Right atrium auricular region (tissue), 2 donors: ENCODE data around the gene ZFYVE28. TPM values are rescaled to one million over a fixed set of nuclear protein-coding genes. Genes with fewer than 3 reads are reported as not detected.
"Not testable (repeated sequence)": the region's sequence is repeated elsewhere in the genome, so short reads cannot be mapped to it uniquely, and the experiment has no call there.

Experiments
- DNase-seq: peaks from one replicate; pipeline ENCODE4 v3.0.0-alpha.2; 2019; ENCODE audit warnings: low spot score
- H3K27ac ChIP-seq, 2 donors: fragments of 200-600 bp; sonication (generic); 1 replicate in 1 of 2; 2 replicates in 1 of 2; pipeline ENCODE4 v1.5.1; 2016 to 2019
- H3K27me3 ChIP-seq, 2 donors: fragments of 200-600 bp; sonication (generic); one replicate each; pipeline versions ENCODE4 v1.5.1 to v1.6.0; 2017 to 2019
- H3K36me3 ChIP-seq: fragments of 200-600 bp; sonication (generic); one replicate; pipeline ENCODE4 v1.5.1; 2016
- H3K4me1 ChIP-seq, 2 donors: fragments of 200-600 bp; sonication (generic); one replicate each; pipeline versions ENCODE4 v1.5.1 to v1.6.0; 2017 to 2019
- H3K4me3 ChIP-seq, 2 donors: fragments of 200-600 bp; sonication (generic); 1 replicate in 1 of 2; 2 replicates in 1 of 2; pipeline ENCODE4 v1.5.1; 2017 to 2019; ENCODE audit warnings: mild to moderate bottlenecking in 1 of 2, moderate library complexity in 1 of 2
- H3K9me3 ChIP-seq, 2 donors: fragments of 200-600 bp; sonication (generic); one replicate each; pipeline ENCODE4 v1.5.1; 2019
- total RNA-seq, 2 donors: library from RNA; depleted of rRNA; stranded (reverse); fragments of >200 nt; gene quantifications; one replicate each; pipeline ENCODE4 v1.1.0, GENCODE V29; 2016
- TF ChIP-seq, protein P1 (sequence below), 2 donors: fragments of 200-600 bp; sonication (generic); IDR thresholded peaks; one replicate each; pipeline ENCODE4 v1.5.1; 2019; ENCODE audit warnings: antibody characterized with exemption in 2 of 2

ZFYVE28 gene
- 1 to 10 TPM; 3.4 to 6.0 TPM for total RNA-seq

DNA sequence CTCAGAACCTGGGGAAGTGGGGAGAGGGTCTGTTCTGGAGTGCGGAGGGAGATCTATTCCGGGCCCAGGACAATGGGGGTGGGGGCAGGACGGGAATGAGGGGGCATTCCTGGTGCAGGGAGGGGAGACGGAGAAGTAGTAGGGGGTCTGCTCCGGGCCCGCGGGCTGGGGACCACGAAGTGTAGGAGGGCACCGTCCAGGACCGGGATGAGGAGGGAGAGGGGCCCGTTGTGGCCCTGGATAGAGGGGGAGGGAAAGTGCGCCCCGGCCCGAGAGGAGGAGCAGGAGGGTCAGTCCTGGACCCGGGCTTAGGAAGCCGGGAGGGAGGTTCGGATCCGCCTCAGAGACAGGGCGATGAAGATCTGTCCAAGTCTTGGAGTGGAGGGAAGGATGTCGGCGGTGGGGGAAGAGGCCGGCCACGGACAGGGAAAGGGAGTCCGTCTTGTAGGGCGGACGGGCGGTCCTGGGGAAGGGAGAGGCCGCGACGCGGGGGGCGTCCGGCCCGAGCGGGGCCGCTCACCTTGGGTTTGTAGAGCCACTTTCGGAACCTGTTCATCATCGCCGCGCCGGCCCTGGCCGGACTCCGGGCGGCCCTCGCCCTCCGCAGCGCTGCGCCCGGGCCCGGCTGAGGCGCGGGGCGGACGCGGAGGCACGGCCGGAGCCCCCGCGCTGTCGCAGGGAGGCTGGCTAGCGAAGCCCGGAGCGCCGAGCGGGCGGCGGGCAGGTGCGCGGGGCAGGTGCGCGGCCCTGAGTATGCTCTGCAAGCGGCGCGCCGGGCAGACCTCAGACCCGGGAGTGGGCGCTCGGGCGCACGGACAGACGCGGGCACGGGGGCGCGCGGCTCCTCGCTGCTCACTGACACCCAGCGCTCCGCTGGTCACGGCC, at the start of gene ZFYVE28:
ZFYVE28 (minus strand) TSS at position 881 of the 885 bp plus-strand sequence; CDS start at position 559, 322 bp downstream.
- Histone ChIP-seq H3K9me3 (no peaks in the 10 kb centered on the region), H3K36me3 (no peaks in the 10 kb centered on the region), H3K4me1 (peaks cover 0 to 42% of the 10 kb centered on the region in 2 donors), H3K27me3 (no peaks in the 10 kb centered on the region), H3K27ac (peak within 1 kb of the TSS in 1 of 2 donors; percentile 48), H3K4me3 (peak within 1 kb of the TSS; percentile 65 to 66)
- TF ChIP-seq, protein P1, sequence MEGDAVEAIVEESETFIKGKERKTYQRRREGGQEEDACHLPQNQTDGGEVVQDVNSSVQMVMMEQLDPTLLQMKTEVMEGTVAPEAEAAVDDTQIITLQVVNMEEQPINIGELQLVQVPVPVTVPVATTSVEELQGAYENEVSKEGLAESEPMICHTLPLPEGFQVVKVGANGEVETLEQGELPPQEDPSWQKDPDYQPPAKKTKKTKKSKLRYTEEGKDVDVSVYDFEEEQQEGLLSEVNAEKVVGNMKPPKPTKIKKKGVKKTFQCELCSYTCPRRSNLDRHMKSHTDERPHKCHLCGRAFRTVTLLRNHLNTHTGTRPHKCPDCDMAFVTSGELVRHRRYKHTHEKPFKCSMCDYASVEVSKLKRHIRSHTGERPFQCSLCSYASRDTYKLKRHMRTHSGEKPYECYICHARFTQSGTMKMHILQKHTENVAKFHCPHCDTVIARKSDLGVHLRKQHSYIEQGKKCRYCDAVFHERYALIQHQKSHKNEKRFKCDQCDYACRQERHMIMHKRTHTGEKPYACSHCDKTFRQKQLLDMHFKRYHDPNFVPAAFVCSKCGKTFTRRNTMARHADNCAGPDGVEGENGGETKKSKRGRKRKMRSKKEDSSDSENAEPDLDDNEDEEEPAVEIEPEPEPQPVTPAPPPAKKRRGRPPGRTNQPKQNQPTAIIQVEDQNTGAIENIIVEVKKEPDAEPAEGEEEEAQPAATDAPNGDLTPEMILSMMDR (IDR thresholded peaks at IDR 0.05) = no peak
- no peak for DNase-seq

DNA sequence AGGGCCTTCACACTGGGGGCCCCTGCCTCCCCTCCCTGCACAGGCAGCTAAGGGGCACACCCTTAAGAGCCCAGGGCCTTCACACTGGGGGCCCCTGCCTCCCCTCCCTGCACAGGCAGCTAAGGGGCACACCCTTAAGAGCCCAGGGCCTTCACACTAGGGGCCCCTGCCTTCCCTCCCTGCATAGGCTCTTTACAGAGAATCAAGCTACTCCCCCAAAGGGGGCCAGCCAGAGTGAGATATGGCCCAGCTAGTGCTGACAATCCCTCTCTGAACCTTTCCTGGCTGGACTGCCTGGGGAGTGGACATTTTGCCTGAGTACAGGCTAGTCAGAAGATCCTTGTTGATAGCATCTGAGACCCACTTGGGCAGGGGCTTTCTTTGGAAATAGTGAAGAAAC, 47.1 kb upstream of the ZFYVE28 start:
- not testable (repeated sequence) for DNase-seq, H3K9me3 ChIP-seq, H3K27me3 ChIP-seq, H3K27ac ChIP-seq, H3K36me3 ChIP-seq, H3K4me3 ChIP-seq
- H3K4me1 ChIP-seq = peaks cover 0 to 31% of the 10 kb centered on the region in 2 donors

DNA sequence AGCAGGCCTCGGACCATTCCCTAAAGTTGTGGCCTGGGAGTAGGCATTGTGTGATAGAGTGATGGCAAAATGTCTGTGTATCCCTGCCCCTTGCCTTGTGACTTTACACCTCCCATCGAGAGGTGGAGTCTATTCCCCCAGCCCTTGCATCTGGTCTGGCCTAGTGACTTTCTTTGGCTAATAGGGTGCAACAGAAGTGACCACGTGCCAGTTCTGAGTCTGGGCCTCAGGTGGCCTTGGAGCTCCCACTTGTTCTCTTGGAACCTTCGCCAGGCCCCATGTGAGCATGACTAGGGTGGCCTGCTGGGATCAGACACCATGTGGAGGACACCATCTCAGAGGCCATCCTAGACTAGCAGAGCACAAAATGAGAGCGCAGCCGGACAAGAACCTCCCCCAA, 46.6 kb upstream of the ZFYVE28 start:
- Histone ChIP-seq H3K4me3 (no peak overlapping the region), H3K27ac (no peak overlapping the region), H3K27me3 (no peaks in the 10 kb centered on the region), H3K9me3 (no peaks in the 10 kb centered on the region), H3K4me1 (peaks cover 0 to 26% of the 10 kb centered on the region in 2 donors), H3K36me3 (no peaks in the 10 kb centered on the region)
- TF ChIP-seq, protein P1 (IDR thresholded peaks at IDR 0.05) = no peak
- DNase-seq = no peak

DNA sequence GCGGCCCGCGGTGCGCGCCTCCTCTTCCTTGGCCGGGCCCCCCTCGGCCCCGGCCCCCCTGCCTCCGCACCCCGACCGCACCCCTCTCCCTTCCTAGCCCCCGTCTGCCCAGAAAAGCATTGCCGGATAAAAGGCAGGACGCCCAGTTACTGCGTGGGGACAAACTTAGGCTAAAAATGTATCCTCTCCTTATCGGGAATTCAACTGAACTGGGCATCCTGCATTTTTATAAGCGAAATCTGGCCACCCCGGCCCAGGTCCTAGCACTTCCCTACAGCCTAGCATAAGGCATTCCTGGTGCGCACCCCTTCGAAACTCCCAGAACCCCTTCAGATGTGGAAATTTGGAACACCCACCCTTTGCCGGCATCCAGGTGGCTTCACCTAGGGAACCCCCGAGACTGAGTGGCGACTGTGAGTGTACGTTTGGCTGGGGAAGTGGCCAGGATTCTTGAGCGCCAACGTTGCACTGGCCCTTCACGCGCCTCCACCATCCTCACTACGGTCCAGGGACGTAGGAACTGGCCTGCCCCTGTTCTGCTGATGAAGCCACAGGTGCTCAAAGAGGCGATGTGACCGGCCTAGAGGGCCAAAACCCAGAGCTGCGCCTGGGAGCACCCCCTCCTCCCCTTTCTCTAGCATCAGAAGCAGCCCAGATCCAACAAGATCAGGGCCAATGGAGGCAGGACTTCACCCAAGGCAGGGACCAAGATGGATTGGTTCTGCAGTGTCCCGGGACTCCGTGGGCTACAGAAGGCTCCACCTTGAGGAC, 44.7 kb upstream of the ZFYVE28 start:
- Histone ChIP-seq H3K27ac (peak overlapping the region in 1 of 2 donors; percentile 50), H3K36me3 (no peaks in the 10 kb centered on the region), H3K27me3 (no peaks in the 10 kb centered on the region), H3K4me3 (peak overlapping the region; percentile 36 to 65), H3K9me3 (no peaks in the 10 kb centered on the region), H3K4me1 (peaks cover 0 to 19% of the 10 kb centered on the region in 2 donors)
- DNase-seq = no peak
- TF ChIP-seq, protein P1 (IDR thresholded peaks at IDR 0.05) = peak; percentile 13 to 20

DNA sequence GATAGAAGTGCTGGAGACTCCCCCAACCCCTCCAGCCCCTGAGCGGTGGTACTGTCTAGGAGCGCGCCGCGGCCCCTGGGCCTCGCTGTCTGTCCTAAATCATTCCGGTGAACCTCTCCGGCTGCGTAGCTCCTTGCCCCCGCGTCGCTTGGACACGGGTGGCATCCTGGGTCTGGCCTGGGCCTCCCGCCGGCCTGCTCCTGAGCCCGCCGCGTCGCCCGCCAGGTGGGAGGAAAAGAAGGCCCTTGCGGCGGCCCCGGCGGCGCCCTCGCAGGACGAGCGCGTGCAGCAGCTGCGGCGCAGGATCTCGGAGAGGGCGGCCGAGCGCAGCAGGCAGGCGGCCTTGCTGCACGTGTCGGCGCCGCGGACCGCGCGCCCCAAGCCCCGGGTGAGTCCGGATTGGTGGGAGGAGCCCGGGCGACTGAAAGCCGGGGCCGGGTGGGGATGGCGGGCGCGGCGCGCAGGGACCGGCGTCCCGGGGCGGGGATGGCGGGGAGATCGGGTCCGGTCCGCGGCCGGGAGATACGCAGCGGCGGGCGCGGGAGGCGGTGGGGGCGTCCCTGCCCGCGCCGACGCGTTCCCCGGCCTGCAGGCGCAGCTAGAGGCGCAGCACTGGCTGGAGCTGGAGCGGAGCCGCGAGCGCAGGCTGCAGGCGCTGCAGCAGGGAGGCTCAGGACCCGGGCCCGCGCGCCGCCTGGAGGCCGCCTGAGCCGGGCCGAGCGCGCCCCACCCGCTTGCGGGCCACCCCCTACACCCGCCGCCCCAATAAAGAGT, 44.0 kb upstream of the ZFYVE28 start:
- peak overlapping the region in 1 of 2 donors; percentile 50 for H3K27ac ChIP-seq
- no peak for DNase-seq
- peaks cover 0 to 12% of the 10 kb centered on the region in 2 donors for H3K4me1 ChIP-seq
- H3K9me3 ChIP-seq = no peaks in the 10 kb centered on the region
- H3K4me3 ChIP-seq = peak overlapping the region; percentile 36 to 65
- TF ChIP-seq, protein P1 (IDR thresholded peaks at IDR 0.05) = peak; percentile 53 to 80
- no peaks in the 10 kb centered on the region for H3K36me3 ChIP-seq
- no peaks in the 10 kb centered on the region for H3K27me3 ChIP-seq
